ENCODE measurements around the gene CDKN2B.

GRCh38 chr9:22040760-22041159, 31.7 kb upstream of the CDKN2B start:
- TF ChIP-seq CTCF (conservative IDR thresholded peaks at IDR 0.05; ENCODE audit: low read depth, low read length) (no peak), RAD21 (IDR thresholded peaks at IDR 0.05; ENCODE audit: low read length) (no peak), MAZ (IDR thresholded peaks at IDR 0.05; ENCODE audit: borderline replicate concordance, low read depth, low read length) (no peak), CEBPB (IDR thresholded peaks at IDR 0.05; ENCODE audit: low read depth, low read length) (no peak), CHD1 (IDR thresholded peaks at IDR 0.05; ENCODE audit: low read depth, low read length) (no peak), FOS (IDR thresholded peaks at IDR 0.05; ENCODE audit: low read depth, low read length) (no peak), POLR2A (IDR thresholded peaks at IDR 0.05; ENCODE audit: low read depth, low read length) (no peak), RFX5 (IDR thresholded peaks at IDR 0.05; ENCODE audit: low read depth, low read length) (no peak)

Measured in IMR-90 (cell line).